T-cell (primary cell): Measurements from ENCODE around the gene PRKCA. TPM values are rescaled to one million over a fixed set of nuclear protein-coding genes. Genes with fewer than 3 reads are reported as not detected.

Experiments
- ATAC-seq, 4 experiments: fragments of 200-7000 bp in 3 of 4; fragments of 150-1000 bp in 1 of 4; cut with Tn5 transposase; replicated peaks in 1 of 4; 1 replicate in 3 of 4; 2 replicates in 1 of 4; pipeline ENCODE4 v1.10.0; 2021; ENCODE audit warnings: moderate library complexity in 3 of 4, mild to moderate bottlenecking in 2 of 4, moderate number of reproducible peaks in 1 of 4
- CTCF ChIA-PET, 2 donors: fragments of 300-600 bp; sonication (Branson Sonifier 250); formaldehyde crosslinking; loops; one replicate each; lab custom pipeline; 2022; ENCODE audit warnings: antibody characterized with exemption in 2 of 2; lab: Charles Lee
- POLR2A ChIA-PET, 2 donors: fragments of 300-600 bp; sonication (Branson Sonifier 250); formaldehyde crosslinking; loops; one replicate each; lab custom pipeline; 2022; ENCODE audit warnings: antibody characterized with exemption in 2 of 2; lab: Charles Lee
- DNase-seq, 35 experiments: peaks; one replicate each; pipeline versions ENCODE4 v3.0.0 to v3.0.0-alpha.2; 2013 to 2023
- H3K27ac ChIP-seq: one replicate; pipeline ENCODE4 v1.5.1; 2013; ENCODE audit warnings: low read length
- H3K27me3 ChIP-seq, 2 experiments: replicated peaks in 1 of 2; 1 replicate in 1 of 2; 2 replicates in 1 of 2; pipeline versions ENCODE4 v1.6.1 to v1.7.0; 2013; ENCODE audit warnings: low read length in 1 of 2, mixed read lengths in 1 of 2; ENCODE audit not compliant: control insufficient read depth in 2 of 2, insufficient read depth in 2 of 2; ENCODE audit errors: extremely low read depth in 1 of 2
- H3K36me3 ChIP-seq, 2 donors: 1 replicate in 1 of 2; 2 replicates in 1 of 2; pipeline versions ENCODE4 v1.6.1 to v1.7.0; 2013; ENCODE audit warnings: low read length in 1 of 2; ENCODE audit not compliant: control insufficient read depth in 2 of 2, insufficient read depth in 1 of 2; ENCODE audit errors: extremely low read depth in 1 of 2
- H3K4me1 ChIP-seq, 2 experiments: 1 replicate in 1 of 2; 2 replicates in 1 of 2; pipeline versions ENCODE4 v1.6.1 to v1.7.0; 2013; ENCODE audit warnings: low read length in 2 of 2, mixed read lengths in 1 of 2; ENCODE audit not compliant: insufficient read depth in 2 of 2, control insufficient read depth in 1 of 2; ENCODE audit errors: extremely low read depth in 1 of 2
- H3K4me3 ChIP-seq, 2 donors: 1 replicate in 1 of 2; 2 replicates in 1 of 2; pipeline versions ENCODE4 v1.5.1 to v1.7.0; 2013; ENCODE audit warnings: mild to moderate bottlenecking in 2 of 2, low read length in 1 of 2, moderate library complexity in 1 of 2; ENCODE audit not compliant: control insufficient read depth in 1 of 2; ENCODE audit errors: extremely low read depth in 1 of 2
- H3K9me3 ChIP-seq: 2 replicates; pipeline ENCODE4 v1.7.0; 2013
- H3K27ac Mint-ChIP-seq, 2 donors: one replicate each; pipeline ENCODE4 v1.8.0; 2020 to 2021; ENCODE audit warnings: mild to moderate bottlenecking in 2 of 2, mixed read lengths in 2 of 2
- H3K27me3 Mint-ChIP-seq, 2 donors: one replicate each; pipeline ENCODE4 v1.8.0; 2021 to 2022; ENCODE audit warnings: mixed read lengths in 2 of 2
- H3K36me3 Mint-ChIP-seq: one replicate; pipeline ENCODE4 v1.8.0; 2021; ENCODE audit warnings: mixed read lengths
- H3K4me1 Mint-ChIP-seq, 3 donors: one replicate each; pipeline ENCODE4 v1.8.0; 2020 to 2022; ENCODE audit warnings: mixed read lengths in 3 of 3, mild to moderate bottlenecking in 1 of 3
- H3K4me3 Mint-ChIP-seq, 3 donors: one replicate each; pipeline ENCODE4 v1.8.0; 2020 to 2022; ENCODE audit warnings: mild to moderate bottlenecking in 3 of 3, mixed read lengths in 3 of 3, moderate library complexity in 3 of 3
- H3K9me3 Mint-ChIP-seq, 3 donors: one replicate each; pipeline ENCODE4 v1.8.0; 2020 to 2022; ENCODE audit warnings: mixed read lengths in 3 of 3
- WGBS: methylation state at CpG from one replicate; pipeline ENCODE4 v1.1.5; 2013; ENCODE audit warnings: missing lambda C conversion rate; ENCODE audit not compliant: insufficient coverage; 5-methylcytosine and 5-hydroxymethylcytosine counted together
- total RNA-seq, 35 experiments: library from RNA in 6 of 35; stranded (reverse) in 6 of 35; fragments of 120-200 nt in 1 of 35; gene quantifications; one replicate each; pipeline versions ENCODE4 v1.2.1 to v1.2.4 and lab custom pipeline; 2013 to 2026

The PRKCA gene
- total RNA-seq, 5 donors from 2014 or later (not counting 1 experiment from before 2014, with no cell fraction given) = 75.9 to 128 (median 82.0) TPM

DNA sequence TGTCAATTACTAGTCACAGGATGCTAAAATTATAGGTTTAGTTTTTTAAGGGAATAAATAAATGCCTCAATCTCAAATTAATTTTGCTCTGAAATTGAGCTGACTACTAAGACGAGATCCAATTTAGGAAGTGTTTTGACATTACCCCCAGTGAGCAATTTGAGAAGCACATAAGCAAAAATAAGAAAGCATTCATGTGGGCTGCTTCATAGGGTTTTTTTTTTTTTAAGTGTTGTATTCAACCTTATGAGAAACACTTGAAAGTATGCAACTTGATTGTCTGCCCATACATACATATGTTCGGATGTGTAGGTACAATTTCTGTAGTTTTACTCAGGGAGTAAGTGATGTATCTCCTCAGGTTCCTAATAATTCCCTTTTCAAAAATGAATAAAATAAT is 77.6 kb downstream of the PRKCA start:
- POLR2A ChIA-PET = interaction anchor here in 1 of 2 donors (0.7 kb wide), 2 partner anchors 121 to 160 kb away, joined by 5 to 8 read pairs; no protein-coding TSS in a partner anchor
- H3K27ac Mint-ChIP-seq = no peak overlapping the region
- H3K36me3 ChIP-seq = no peaks in the 10 kb centered on the region
- CTCF ChIA-PET = no interaction called here
- H3K9me3 Mint-ChIP-seq = no peaks in the 10 kb centered on the region
- no peak overlapping the region for H3K27ac ChIP-seq
- H3K4me3 Mint-ChIP-seq = no peak overlapping the region
- H3K36me3 Mint-ChIP-seq = peaks cover 2% of the 10 kb centered on the region
- no peak for DNase-seq
- peaks cover 0 to under 1% of the 10 kb centered on the region in 2 experiments for H3K4me1 ChIP-seq
- H3K9me3 ChIP-seq = no peaks in the 10 kb centered on the region
- no peaks in the 10 kb centered on the region for H3K27me3 Mint-ChIP-seq
- no peak for ATAC-seq
- H3K4me1 Mint-ChIP-seq = peaks cover 58 to 63% (median 61%) of the 10 kb centered on the region in 3 donors
- WGBS = no CpG with 5 or more reads among the region's 2 CpGs
- H3K27me3 ChIP-seq = no peaks in the 10 kb centered on the region
- H3K4me3 ChIP-seq = no peak overlapping the region

- peaks cover 5% of the 10 kb centered on the region for H3K36me3 Mint-ChIP-seq
- CTCF ChIA-PET = interaction anchor here in 1 of 2 donors (0.6 kb wide), 1 partner anchor 881 kb away, joined by 3 read pairs; no protein-coding TSS in a partner anchor
- no peaks in the 10 kb centered on the region for H3K9me3 Mint-ChIP-seq
- POLR2A ChIA-PET = interaction anchor here in 1 of 2 donors (0.5 to 0.6 kb wide), 2 partner anchors 24 to 887 kb away, joined by 3 to 5 read pairs; no protein-coding TSS in a partner anchor
- no peak overlapping the region for H3K4me3 ChIP-seq
- no peak overlapping the region for H3K27ac Mint-ChIP-seq
- H3K27me3 ChIP-seq = no peaks in the 10 kb centered on the region
- WGBS = 79% methylated on average over 3 of the region's 4 CpGs
- H3K27ac ChIP-seq = no peak overlapping the region
- H3K27me3 Mint-ChIP-seq = no peaks in the 10 kb centered on the region
- H3K4me3 Mint-ChIP-seq = no peak overlapping the region
- ATAC-seq = no peak
- no peaks in the 10 kb centered on the region for H3K36me3 ChIP-seq
- no peaks in the 10 kb centered on the region for H3K9me3 ChIP-seq
- DNase-seq = no peak
- peaks cover 61 to 65% (median 63%) of the 10 kb centered on the region in 3 donors for H3K4me1 Mint-ChIP-seq
- H3K4me1 ChIP-seq = peaks cover 0 to 3% of the 10 kb centered on the region in 2 experiments
Observed at GRCh38 chr17:66381701-66382362, 79.4 kb downstream of the PRKCA start.

DNA sequence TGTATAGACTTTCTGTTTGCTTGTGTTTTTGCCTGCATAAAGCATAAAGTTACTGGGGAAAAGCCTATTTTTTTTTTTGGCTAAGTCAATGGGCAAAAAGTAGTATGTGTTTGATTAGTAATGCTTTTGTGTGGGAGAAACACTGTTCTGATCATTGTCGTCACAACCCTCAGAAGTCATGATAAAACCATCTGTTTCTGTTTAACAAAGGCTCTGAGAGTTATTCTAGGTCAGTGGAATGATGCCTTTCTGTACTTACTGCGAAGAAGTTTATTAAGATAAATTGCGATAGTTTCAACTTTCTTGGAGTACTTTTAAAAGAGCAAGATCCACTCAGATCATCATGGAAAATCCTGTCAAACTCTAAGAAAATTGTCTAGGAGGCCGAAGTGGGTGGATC is 80.9 kb downstream of the PRKCA start:
- H3K4me3 Mint-ChIP-seq = no peak overlapping the region

DNA sequence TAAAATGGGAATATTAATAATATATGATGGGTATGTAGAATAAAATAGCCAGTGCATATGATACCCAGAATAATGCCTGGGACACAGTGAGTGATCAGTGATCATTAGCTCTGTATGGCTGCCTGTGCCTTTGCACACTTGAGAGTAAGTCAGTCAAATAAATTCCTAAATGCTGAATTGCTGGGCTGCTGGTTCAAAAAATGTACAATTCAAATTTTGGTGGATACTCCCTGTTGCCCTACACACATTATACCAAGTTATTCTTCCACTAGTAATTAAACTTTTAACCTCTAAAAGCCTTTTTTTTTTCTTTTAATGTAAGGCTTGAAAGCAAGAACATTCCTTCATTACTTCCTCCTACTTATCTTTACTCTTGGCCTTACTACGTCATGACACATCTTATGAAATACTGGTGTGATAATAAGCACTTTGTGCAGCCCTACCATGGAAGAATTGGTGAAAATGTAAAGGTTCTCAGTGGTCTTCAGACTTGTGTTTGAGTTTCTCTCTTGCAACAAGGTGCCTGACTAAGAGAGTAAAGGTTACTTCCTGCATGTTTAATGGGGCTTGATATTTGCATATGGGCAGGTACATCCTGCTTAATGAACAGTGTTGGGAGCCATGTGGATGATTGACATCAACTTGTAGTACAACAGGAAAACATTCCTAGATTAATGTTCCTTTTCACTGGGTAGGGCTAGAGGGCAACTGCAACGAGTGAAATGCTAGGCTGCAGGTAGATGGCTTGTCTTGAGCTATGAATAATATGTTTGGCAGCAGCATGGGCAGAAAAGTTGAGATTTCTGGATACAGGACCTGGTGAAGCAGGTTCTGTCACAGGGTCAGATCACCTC is 84.3 kb downstream of the PRKCA start:
- Mint-ChIP-seq H3K4me3 (peak overlapping the region in 1 of 3 donors; percentile 22), H3K4me1 (peaks cover 62 to 79% (median 68%) of the 10 kb centered on the region in 3 donors), H3K27ac (peak overlapping the region; percentile 63 to 74), H3K9me3 (no peaks in the 10 kb centered on the region), H3K27me3 (no peaks in the 10 kb centered on the region), H3K36me3 (peaks cover 30% of the 10 kb centered on the region)
- 0% methylated on average over 1 of the region's 2 CpGs for WGBS
- DNase-seq = no peak
- H3K27ac ChIP-seq = no peak overlapping the region
- peak in 2 of 4 experiments; percentile 44 to 56 for ATAC-seq
- peaks cover 0 to 16% of the 10 kb centered on the region in 2 experiments for H3K4me1 ChIP-seq
- POLR2A ChIA-PET = no interaction called here
- no peaks in the 10 kb centered on the region for H3K27me3 ChIP-seq
- no peaks in the 10 kb centered on the region for H3K9me3 ChIP-seq
- H3K36me3 ChIP-seq = peaks cover 0 to 5% of the 10 kb centered on the region in 2 donors
- H3K4me3 ChIP-seq = no peak overlapping the region
- CTCF ChIA-PET = no interaction called here

More for the DNA sequence above, 80.9 kb downstream of the PRKCA start:
- ATAC-seq (no peak), DNase-seq (no peak)
- no peaks in the 10 kb centered on the region for H3K27me3 ChIP-seq
- H3K36me3 ChIP-seq = no peaks in the 10 kb centered on the region
- H3K27ac Mint-ChIP-seq = no peak overlapping the region
- ChIA-PET POLR2A (no interaction called here), CTCF (no interaction called here)
- peaks cover 0 to 5% of the 10 kb centered on the region in 2 experiments for H3K4me1 ChIP-seq
- no peak overlapping the region for H3K27ac ChIP-seq
- H3K27me3 Mint-ChIP-seq = no peaks in the 10 kb centered on the region
- H3K9me3 ChIP-seq = no peaks in the 10 kb centered on the region
- peaks cover 63 to 74% (median 68%) of the 10 kb centered on the region in 3 donors for H3K4me1 Mint-ChIP-seq
- 100% methylated on average over 1 of the region's 4 CpGs for WGBS
- H3K4me3 ChIP-seq = no peak overlapping the region
- H3K36me3 Mint-ChIP-seq = peaks cover 17% of the 10 kb centered on the region
- no peaks in the 10 kb centered on the region for H3K9me3 Mint-ChIP-seq

- POLR2A ChIA-PET = no interaction called here
- peak overlapping the region; percentile 41 to 63 for H3K27ac Mint-ChIP-seq
- H3K9me3 ChIP-seq = no peaks in the 10 kb centered on the region
- no peak for ATAC-seq
- peaks cover 66 to 83% (median 72%) of the 10 kb centered on the region in 3 donors for H3K4me1 Mint-ChIP-seq
- no peak for DNase-seq
- peaks cover 30% of the 10 kb centered on the region for H3K36me3 Mint-ChIP-seq
- H3K27me3 ChIP-seq = no peaks in the 10 kb centered on the region
- CTCF ChIA-PET = no interaction called here
- no peak overlapping the region for H3K4me3 ChIP-seq
- WGBS = no CpG with 5 or more reads among the region's 7 CpGs
- H3K27me3 Mint-ChIP-seq = no peaks in the 10 kb centered on the region
- H3K4me1 ChIP-seq = peaks cover under 1 to 21% of the 10 kb centered on the region in 2 experiments
- H3K4me3 Mint-ChIP-seq = no peak overlapping the region
- H3K36me3 ChIP-seq = peaks cover 0 to 5% of the 10 kb centered on the region in 2 donors
- H3K9me3 Mint-ChIP-seq = no peaks in the 10 kb centered on the region
- no peak overlapping the region for H3K27ac ChIP-seq
Observed at GRCh38 chr17:66387392-66387981, 85.1 kb downstream of the PRKCA start.
